Trophoblast cell (in vitro differentiated cells and primary cell): ENCODE data around the gene TTYH2.

ENCODE experiments used
- DNase-seq, 2 donors: peaks; one replicate each; pipeline ENCODE4 v3.0.0-alpha.2; 2016
- H2AFZ ChIP-seq: 2 replicates; pipeline ENCODE4 v1.6.1; 2013; ENCODE audit warnings: low read length, moderate library complexity, mild to moderate bottlenecking; ENCODE audit not compliant: insufficient read depth, poor library complexity
- H2AK5ac ChIP-seq: 2 replicates; pipeline ENCODE4 v1.6.1; 2013; ENCODE audit warnings: mild to moderate bottlenecking, low read length
- H2BK120ac ChIP-seq: 2 replicates; pipeline ENCODE4 v1.6.1; 2013; ENCODE audit warnings: low read length, mild to moderate bottlenecking, moderate library complexity; ENCODE audit not compliant: insufficient read depth, poor library complexity
- H2BK12ac ChIP-seq: 2 replicates; pipeline ENCODE4 v1.6.1; 2013; ENCODE audit warnings: mild to moderate bottlenecking, low read length, moderate library complexity
- H2BK5ac ChIP-seq: 2 replicates; pipeline ENCODE4 v1.6.1; 2013; ENCODE audit warnings: low read length, low read depth, moderate library complexity, mild to moderate bottlenecking; ENCODE audit not compliant: poor library complexity
- H3K14ac ChIP-seq: 2 replicates; pipeline ENCODE4 v1.6.1; 2013; ENCODE audit warnings: mild to moderate bottlenecking, low read length
- H3K18ac ChIP-seq: 2 replicates; pipeline ENCODE4 v1.6.1; 2013; ENCODE audit warnings: mild to moderate bottlenecking, low read length
- H3K23ac ChIP-seq: 2 replicates; pipeline ENCODE4 v1.6.1; 2013; ENCODE audit warnings: low read length
- H3K27ac ChIP-seq: 2 replicates; pipeline ENCODE4 v1.5.1; 2013; ENCODE audit warnings: low read depth, mild to moderate bottlenecking, inconsistent platforms, low read length, moderate library complexity
- H3K27me3 ChIP-seq: 2 replicates; pipeline ENCODE4 v1.6.1; 2013; ENCODE audit warnings: inconsistent platforms, mild to moderate bottlenecking, low read length, moderate library complexity; ENCODE audit not compliant: insufficient read depth
- H3K36me3 ChIP-seq, 2 experiments: 1 replicate in 1 of 2; 2 replicates in 1 of 2; pipeline ENCODE4 v1.6.1; 2013; ENCODE audit warnings: low read length in 2 of 2, mild to moderate bottlenecking in 2 of 2, moderate library complexity in 1 of 2; ENCODE audit not compliant: insufficient read depth in 2 of 2, control insufficient read depth in 1 of 2
- H3K4ac ChIP-seq: 2 replicates; pipeline ENCODE4 v1.6.1; 2013; ENCODE audit warnings: low read depth, mild to moderate bottlenecking, low read length, moderate library complexity
- H3K4me1 ChIP-seq, 2 experiments: 1 replicate in 1 of 2; 2 replicates in 1 of 2; pipeline ENCODE4 v1.6.1; 2013; ENCODE audit warnings: low read length in 2 of 2, mild to moderate bottlenecking in 2 of 2, moderate library complexity in 1 of 2; ENCODE audit not compliant: insufficient read depth in 2 of 2, control insufficient read depth in 1 of 2
- H3K4me2 ChIP-seq: 2 replicates; pipeline ENCODE4 v1.6.1; 2013; ENCODE audit warnings: inconsistent platforms, mild to moderate bottlenecking, low read length, moderate library complexity
- H3K4me3 ChIP-seq: 2 replicates; pipeline ENCODE4 v1.5.1; 2013; ENCODE audit warnings: mild to moderate bottlenecking, low read depth, low read length, inconsistent platforms
- H3K79me1 ChIP-seq: one replicate; pipeline ENCODE4 v1.6.1; 2013; ENCODE audit warnings: low read length
- H3K79me2 ChIP-seq: 2 replicates; pipeline ENCODE4 v1.6.1; 2013; ENCODE audit warnings: low read length, mild to moderate bottlenecking; ENCODE audit not compliant: control insufficient read depth, insufficient read depth, poor library complexity
- H3K9ac ChIP-seq: 2 replicates; pipeline ENCODE4 v1.6.1; 2013; ENCODE audit warnings: mild to moderate bottlenecking, low read length
- H3K9me3 ChIP-seq: 2 replicates; pipeline ENCODE4 v1.6.1; 2013; ENCODE audit warnings: low read depth, mild to moderate bottlenecking, control low read depth, inconsistent platforms, low read length; ENCODE audit not compliant: insufficient read depth
- H4K12ac ChIP-seq: 2 replicates; pipeline ENCODE4 v1.6.1; 2013; ENCODE audit warnings: low read depth, mild to moderate bottlenecking, low read length, moderate library complexity
- H4K8ac ChIP-seq: 2 replicates; pipeline ENCODE4 v1.6.1; 2013; ENCODE audit warnings: low read depth, mild to moderate bottlenecking, low read length, moderate library complexity
- H4K91ac ChIP-seq: one replicate; pipeline ENCODE4 v1.6.1; 2013; ENCODE audit warnings: low read depth, mild to moderate bottlenecking, low read length, moderate library complexity
- WGBS: extraction: QIAGEN DNeasy Blood & Tissue Kit; methylation state at CpG from one replicate; pipeline ENCODE4 v1.1.7; 2013; ENCODE audit warnings: missing lambda C conversion rate; ENCODE audit not compliant: insufficient read length, insufficient coverage; ENCODE audit errors: extremely low coverage; 5-methylcytosine and 5-hydroxymethylcytosine counted together

The TTYH2 gene

GRCh38 chr17:74239172-74239571 lies 25.8 kb downstream of the TTYH2 start:
- no CpG with 5 or more reads among the region's 10 CpGs for WGBS
- Histone ChIP-seq H4K8ac (no peak overlapping the region), H4K12ac (no peak overlapping the region), H3K4me3 (no peak overlapping the region), H3K9me3 (peaks cover 2% of the 10 kb centered on the region), H2AFZ (no peak overlapping the region), H3K4me1 (no peaks in the 10 kb centered on the region), H2BK12ac (no peak overlapping the region), H3K4me2 (no peak overlapping the region), H3K18ac (no peak overlapping the region), H2BK120ac (no peak overlapping the region), H3K79me1 (no peaks in the 10 kb centered on the region), H3K36me3 (no peaks in the 10 kb centered on the region), H4K91ac (no peak overlapping the region), H3K79me2 (no peaks in the 10 kb centered on the region), H3K23ac (no peak overlapping the region), H3K27me3 (no peaks in the 10 kb centered on the region), H2BK5ac (no peak overlapping the region), H3K27ac (no peak overlapping the region), H2AK5ac (no peak overlapping the region), H3K9ac (no peak overlapping the region), H3K4ac (no peak overlapping the region), H3K14ac (no peak overlapping the region)
- peak; percentile 14 to 36 for DNase-seq

GRCh38 chr17:74240618-74241205 lies 27.3 kb downstream of the TTYH2 start:
- no peak for DNase-seq

DNA sequence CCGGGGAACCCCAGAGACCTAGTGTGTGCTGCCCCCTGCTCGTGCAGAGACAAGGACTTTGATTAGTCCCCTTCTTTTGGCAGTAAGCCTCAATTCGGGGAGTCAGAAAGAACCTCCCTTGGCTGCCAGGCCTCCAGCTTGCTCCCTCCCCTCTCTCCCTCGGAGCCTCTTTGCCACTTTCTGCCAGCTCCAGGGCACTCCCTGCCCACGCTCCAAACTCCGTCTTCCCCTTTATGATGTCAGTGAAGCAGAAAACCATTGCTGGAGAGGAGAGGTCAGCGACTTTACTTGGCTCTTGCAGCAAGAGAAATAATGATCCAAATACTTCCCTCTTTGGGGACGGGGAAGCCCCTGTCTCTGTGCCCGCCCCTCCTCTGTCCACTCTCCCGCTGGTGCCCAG lies 28.1 kb downstream of the TTYH2 start:
- H2AK5ac ChIP-seq, result no peak overlapping the region
- H3K23ac ChIP-seq, result no peak overlapping the region
- H2AFZ ChIP-seq, result no peak overlapping the region
- no peak overlapping the region for H3K18ac ChIP-seq
- H3K4ac ChIP-seq, result no peak overlapping the region
- no peaks in the 10 kb centered on the region for H3K27me3 ChIP-seq
- H3K14ac ChIP-seq, result no peak overlapping the region
- no peaks in the 10 kb centered on the region for H3K79me2 ChIP-seq
- H4K12ac ChIP-seq, result no peak overlapping the region
- no peak overlapping the region for H2BK12ac ChIP-seq
- no peaks in the 10 kb centered on the region for H3K4me1 ChIP-seq
- peak in 1 of 2 donors; percentile 25 for DNase-seq
- H3K4me2 ChIP-seq, result no peak overlapping the region
- H3K9ac ChIP-seq, result no peak overlapping the region
- H4K91ac ChIP-seq, result no peak overlapping the region
- H4K8ac ChIP-seq, result no peak overlapping the region
- peaks cover 3% of the 10 kb centered on the region for H3K9me3 ChIP-seq
- H2BK5ac ChIP-seq, result no peak overlapping the region
- H3K4me3 ChIP-seq, result no peak overlapping the region
- H3K79me1 ChIP-seq, result no peaks in the 10 kb centered on the region
- WGBS, result no CpG with 5 or more reads among the region's 10 CpGs
- no peak overlapping the region for H2BK120ac ChIP-seq
- no peak overlapping the region for H3K27ac ChIP-seq
- H3K36me3 ChIP-seq, result no peaks in the 10 kb centered on the region

More at GRCh38 chr17:74240618-74241205, 27.3 kb downstream of the TTYH2 start:
- H2BK12ac ChIP-seq, result no peak overlapping the region
- H2BK5ac ChIP-seq, result no peak overlapping the region
- H3K4ac ChIP-seq, result no peak overlapping the region
- no peaks in the 10 kb centered on the region for H3K36me3 ChIP-seq
- H2AK5ac ChIP-seq, result no peak overlapping the region
- H3K79me1 ChIP-seq, result no peaks in the 10 kb centered on the region
- no peak overlapping the region for H3K14ac ChIP-seq
- H3K27ac ChIP-seq, result no peak overlapping the region
- H3K27me3 ChIP-seq, result no peaks in the 10 kb centered on the region
- no peak overlapping the region for H4K8ac ChIP-seq
- H3K79me2 ChIP-seq, result no peaks in the 10 kb centered on the region
- H3K23ac ChIP-seq, result no peak overlapping the region
- no peak overlapping the region for H3K4me2 ChIP-seq
- H3K9ac ChIP-seq, result no peak overlapping the region
- no CpG with 5 or more reads among the region's 11 CpGs for WGBS
- H4K12ac ChIP-seq, result no peak overlapping the region
- no peak overlapping the region for H4K91ac ChIP-seq
- no peak overlapping the region for H2BK120ac ChIP-seq
- H3K9me3 ChIP-seq, result peaks cover 2% of the 10 kb centered on the region
- no peaks in the 10 kb centered on the region for H3K4me1 ChIP-seq
- no peak overlapping the region for H3K18ac ChIP-seq
- no peak overlapping the region for H2AFZ ChIP-seq
- H3K4me3 ChIP-seq, result no peak overlapping the region

- Histone ChIP-seq H3K4ac (no peak overlapping the region), H3K27me3 (no peaks in the 10 kb centered on the region), H4K91ac (no peak overlapping the region), H3K4me3 (no peak overlapping the region), H3K79me2 (no peaks in the 10 kb centered on the region), H3K9ac (no peak overlapping the region), H4K8ac (no peak overlapping the region), H4K12ac (no peak overlapping the region), H3K14ac (no peak overlapping the region), H3K27ac (no peak overlapping the region), H3K36me3 (no peaks in the 10 kb centered on the region), H2BK12ac (no peak overlapping the region), H2BK120ac (no peak overlapping the region), H3K4me2 (no peak overlapping the region), H3K4me1 (no peaks in the 10 kb centered on the region), H3K23ac (no peak overlapping the region), H2AFZ (no peak overlapping the region), H3K79me1 (no peaks in the 10 kb centered on the region), H3K18ac (no peak overlapping the region), H2AK5ac (no peak overlapping the region), H2BK5ac (no peak overlapping the region), H3K9me3 (peaks cover 4% of the 10 kb centered on the region)
- WGBS, result no CpG with 5 or more reads among the region's 2 CpGs
- DNase-seq, result no peak
Measured at GRCh38 chr17:74241847-74242246, 28.5 kb downstream of the TTYH2 start.
